ENCODE results near the gene MRTFA. TPM values are rescaled to one million over a fixed set of nuclear protein-coding genes. Genes with fewer than 3 reads are reported as not detected.

MRTFA gene
- total and polyA plus RNA-seq, 9 of the 15 experiments (the other 6 are each of a cell fraction or from before 2014, with no cell fraction given): 0.84 to 21.1 (median 3.7) TPM

- POLR2A ChIA-PET: interaction anchor here (0.6 to 2.0 kb wide), 9 partner anchors 8 to 200 kb away, joined by 3 to 5 read pairs (median 4); partner anchors contain the start of gene MRTFA
- intact Hi-C loops (cut with micrococcal nuclease) (loop anchor here (2.0 to 5.0 kb wide), 4 partner anchors 41 to 211 kb away; no protein-coding TSS in a partner anchor), in situ Hi-C loops (cut with MboI) (loop anchor here (10.0 kb wide), 1 partner anchor 208 kb away; no protein-coding TSS in a partner anchor)
- CTCF ChIA-PET (ENCODE audit: low intra/inter-chr PET ratio): interaction anchor here (0.5 to 3.7 kb wide), 6 partner anchors 41 to 462 kb away, joined by 3 to 26 read pairs (median 6); no protein-coding TSS in a partner anchor
- Histone ChIP-seq H3K9ac (ENCODE audit: insufficient read depth in 1 of 2, low read depth in 2 of 2, low read length in 2 of 2) (peak overlapping the region; percentile 53 to 54; a peak in 3 of 4 replicates), H4K20me1 (replicated peaks; ENCODE audit: control insufficient read depth, insufficient read depth, low read length) (0 out of 2 replicates have a peak, but pooled peaks cover 3% of the 10 kb centered on the region), H3K27me3 (ENCODE audit: control insufficient read depth in 2 of 2, insufficient read depth in 2 of 2, low read length in 2 of 2) (no peaks in the 10 kb centered on the region), H3K9me1 (ENCODE audit: control insufficient read depth, insufficient read depth, low read length) (no peaks in the 10 kb centered on the region), H3K27ac (ENCODE audit: extremely low read depth, low read depth, low read length) (peak overlapping the region; percentile 81), H3K36me3 (ENCODE audit: control insufficient read depth, insufficient read depth, low read length) (peaks cover 19% of the 10 kb centered on the region; the same call in 1 of the 3 replicates), H3K9me3 (replicated peaks; ENCODE audit: control insufficient read depth, insufficient read depth, low read depth, low read length) (no peaks in the 10 kb centered on the region), H3K4me1 (replicated peaks in 1 of 2; ENCODE audit: control insufficient read depth in 2 of 2, insufficient read depth in 2 of 2, low read length in 2 of 2) (peaks cover 0 to 23% of the 10 kb centered on the region in 2 experiments; a peak in 4 of 5 replicates), H2AFZ (ENCODE audit: low read depth, low read length) (0 out of 2 replicates have a peak overlapping the region, but pooled peaks have one; percentile 61), H3K4me3 (no peak overlapping the region), H3K4me2 (ENCODE audit: insufficient read depth, low read length) (peak overlapping the region; percentile 61), H3K79me2 (ENCODE audit: control insufficient read depth, insufficient read depth, low read length) (peaks cover 13% of the 10 kb centered on the region; the same call in 1 of the 3 replicates)
- FAIRE-seq (peak; percentile 89), DNase-seq (ENCODE audit: extremely low read depth in 1 of 4, low spot score in 3 of 4) (peak; percentile 57 to 84 (median 65)), ATAC-seq (peak; percentile 95)
- BruUV-seq (replicated peaks): no TSS peak
- WGBS (ENCODE audit: insufficient coverage, low coverage, missing lambda C conversion rate): 18% methylated on average over 11 of the region's 12 CpGs
- TF ChIP-seq MGA (IDR thresholded peaks at IDR 0.05): 0 out of 2 replicates have a peak, but pooled peaks have one; percentile 15
Observed at GRCh38 chr22:40436505-40437431, 199.8 kb downstream of the MRTFA start.
